Endothelial cell (in vitro differentiated cells): ENCODE measurements around the gene GPR22. TPM values are rescaled to one million over a fixed set of nuclear protein-coding genes. Genes with fewer than 3 reads are reported as not detected.

Source experiments
- DNase-seq: peaks from one replicate; pipeline ENCODE4 v3.0.0; 2021; ENCODE audit warnings: low spot score
- H3K27ac Mint-ChIP-seq: one replicate; pipeline ENCODE4 v1.8.0; 2021; ENCODE audit warnings: mixed read lengths, inconsistent platforms; ENCODE audit not compliant: unreplicated experiment
- H3K27me3 Mint-ChIP-seq: one replicate; pipeline ENCODE4 v1.8.0; 2021; ENCODE audit warnings: mild to moderate bottlenecking, moderate library complexity, mixed read lengths, inconsistent platforms; ENCODE audit not compliant: unreplicated experiment
- H3K36me3 Mint-ChIP-seq: one replicate; pipeline ENCODE4 v1.8.0; 2021; ENCODE audit warnings: mild to moderate bottlenecking, low read depth, mixed read lengths, inconsistent platforms; ENCODE audit not compliant: unreplicated experiment
- H3K4me1 Mint-ChIP-seq: one replicate; pipeline ENCODE4 v1.8.0; 2021; ENCODE audit warnings: mild to moderate bottlenecking, mixed read lengths, inconsistent platforms; ENCODE audit not compliant: unreplicated experiment
- H3K4me3 Mint-ChIP-seq: one replicate; pipeline ENCODE4 v1.8.0; 2021; ENCODE audit warnings: mild to moderate bottlenecking, mixed read lengths, inconsistent platforms; ENCODE audit not compliant: unreplicated experiment
- H3K9me3 Mint-ChIP-seq: one replicate; pipeline ENCODE4 v1.8.0; 2021; ENCODE audit warnings: mixed read lengths, inconsistent platforms; ENCODE audit not compliant: unreplicated experiment
- total RNA-seq: library from RNA; stranded (reverse); fragmentation: NEBNext Ultra II Directional; extraction: Animal tissue kit (Norgen Biotek cat#: 25700); gene quantifications from one replicate; pipeline ENCODE4 v1.2.1, GENCODE V29; 2021; ENCODE audit not compliant: unreplicated experiment
- TF ChIP-seq, protein P1 (sequence below): fragments of 200-600 bp; sonication (generic); IDR thresholded peaks from one replicate; pipeline ENCODE4 v1.5.0; 2021; ENCODE audit warnings: antibody characterized with exemption; ENCODE audit not compliant: unreplicated experiment

The GPR22 gene
- total RNA-seq, 1 donor from 2014 or later: not detected

DNA sequence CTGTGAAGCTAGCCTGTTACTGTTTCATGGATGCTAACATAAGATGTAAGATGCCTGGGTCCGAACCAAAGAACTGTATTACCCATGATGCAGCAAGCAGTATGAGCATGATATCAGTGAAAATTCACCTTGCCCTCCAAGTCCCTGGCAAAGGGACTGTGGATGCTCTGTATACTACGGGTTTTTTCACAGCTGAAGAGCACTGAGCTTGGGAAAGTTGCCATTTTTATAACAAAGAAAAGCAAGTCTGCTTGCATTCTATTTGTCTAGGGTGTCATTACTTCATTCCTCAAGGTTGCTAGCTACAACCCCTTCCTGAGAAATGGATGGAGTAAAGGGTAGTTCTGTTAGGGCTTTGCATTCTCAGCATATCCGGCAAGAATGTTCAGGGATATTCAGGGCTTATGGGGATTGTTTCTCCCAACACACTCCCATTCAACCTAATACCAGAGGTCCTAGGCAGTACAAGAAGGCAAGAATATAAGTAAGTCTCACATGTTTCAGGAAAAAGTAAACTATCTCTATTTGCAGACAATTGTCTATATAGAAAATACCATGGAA is 5.1 kb upstream of the GPR22 start:
- no peak for DNase-seq
- no peaks in the 10 kb centered on the region for H3K36me3 Mint-ChIP-seq
- TF ChIP-seq, protein P1, sequence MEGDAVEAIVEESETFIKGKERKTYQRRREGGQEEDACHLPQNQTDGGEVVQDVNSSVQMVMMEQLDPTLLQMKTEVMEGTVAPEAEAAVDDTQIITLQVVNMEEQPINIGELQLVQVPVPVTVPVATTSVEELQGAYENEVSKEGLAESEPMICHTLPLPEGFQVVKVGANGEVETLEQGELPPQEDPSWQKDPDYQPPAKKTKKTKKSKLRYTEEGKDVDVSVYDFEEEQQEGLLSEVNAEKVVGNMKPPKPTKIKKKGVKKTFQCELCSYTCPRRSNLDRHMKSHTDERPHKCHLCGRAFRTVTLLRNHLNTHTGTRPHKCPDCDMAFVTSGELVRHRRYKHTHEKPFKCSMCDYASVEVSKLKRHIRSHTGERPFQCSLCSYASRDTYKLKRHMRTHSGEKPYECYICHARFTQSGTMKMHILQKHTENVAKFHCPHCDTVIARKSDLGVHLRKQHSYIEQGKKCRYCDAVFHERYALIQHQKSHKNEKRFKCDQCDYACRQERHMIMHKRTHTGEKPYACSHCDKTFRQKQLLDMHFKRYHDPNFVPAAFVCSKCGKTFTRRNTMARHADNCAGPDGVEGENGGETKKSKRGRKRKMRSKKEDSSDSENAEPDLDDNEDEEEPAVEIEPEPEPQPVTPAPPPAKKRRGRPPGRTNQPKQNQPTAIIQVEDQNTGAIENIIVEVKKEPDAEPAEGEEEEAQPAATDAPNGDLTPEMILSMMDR: no peak

GRCh38 chr7:107467972-107468371 is 1.9 kb upstream of the GPR22 start:
- DNase-seq: no peak
- Mint-ChIP-seq H3K4me1 (no peaks in the 10 kb centered on the region), H3K4me3 (no peak overlapping the region), H3K27me3 (no peaks in the 10 kb centered on the region), H3K9me3 (no peaks in the 10 kb centered on the region), H3K27ac (no peak overlapping the region), H3K36me3 (no peaks in the 10 kb centered on the region)
- TF ChIP-seq, protein P1: no peak

More for the DNA sequence above, 5.1 kb upstream of the GPR22 start:
- no peak overlapping the region for H3K27ac Mint-ChIP-seq
- no peak overlapping the region for H3K4me3 Mint-ChIP-seq
- H3K4me1 Mint-ChIP-seq: no peaks in the 10 kb centered on the region
- no peaks in the 10 kb centered on the region for H3K9me3 Mint-ChIP-seq
- H3K27me3 Mint-ChIP-seq: no peaks in the 10 kb centered on the region

DNA sequence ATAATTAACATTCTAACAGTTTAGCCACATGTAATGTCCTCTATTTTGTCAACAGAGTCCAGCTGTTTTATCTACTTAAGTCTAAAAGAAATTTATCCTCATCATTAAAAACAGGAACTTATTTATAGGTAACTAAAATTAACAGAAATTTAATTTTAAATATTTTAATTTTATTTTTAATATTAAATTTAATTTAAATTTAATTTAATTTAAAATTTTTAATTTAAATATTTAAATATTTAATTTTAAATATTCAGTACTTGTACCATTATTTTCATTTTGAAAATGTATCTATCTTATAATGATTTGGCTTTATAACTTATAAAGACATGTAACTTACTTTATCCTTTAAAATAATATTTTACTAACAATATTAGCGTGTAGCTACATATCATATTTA is 1.0 kb upstream of the GPR22 start:
- H3K27ac Mint-ChIP-seq: no peak overlapping the region
- H3K9me3 Mint-ChIP-seq: no peaks in the 10 kb centered on the region
- no peaks in the 10 kb centered on the region for H3K4me1 Mint-ChIP-seq
- no peaks in the 10 kb centered on the region for H3K36me3 Mint-ChIP-seq
- TF ChIP-seq, protein P1: no peak
- no peaks in the 10 kb centered on the region for H3K27me3 Mint-ChIP-seq
- H3K4me3 Mint-ChIP-seq: no peak overlapping the region
- DNase-seq: no peak

DNA sequence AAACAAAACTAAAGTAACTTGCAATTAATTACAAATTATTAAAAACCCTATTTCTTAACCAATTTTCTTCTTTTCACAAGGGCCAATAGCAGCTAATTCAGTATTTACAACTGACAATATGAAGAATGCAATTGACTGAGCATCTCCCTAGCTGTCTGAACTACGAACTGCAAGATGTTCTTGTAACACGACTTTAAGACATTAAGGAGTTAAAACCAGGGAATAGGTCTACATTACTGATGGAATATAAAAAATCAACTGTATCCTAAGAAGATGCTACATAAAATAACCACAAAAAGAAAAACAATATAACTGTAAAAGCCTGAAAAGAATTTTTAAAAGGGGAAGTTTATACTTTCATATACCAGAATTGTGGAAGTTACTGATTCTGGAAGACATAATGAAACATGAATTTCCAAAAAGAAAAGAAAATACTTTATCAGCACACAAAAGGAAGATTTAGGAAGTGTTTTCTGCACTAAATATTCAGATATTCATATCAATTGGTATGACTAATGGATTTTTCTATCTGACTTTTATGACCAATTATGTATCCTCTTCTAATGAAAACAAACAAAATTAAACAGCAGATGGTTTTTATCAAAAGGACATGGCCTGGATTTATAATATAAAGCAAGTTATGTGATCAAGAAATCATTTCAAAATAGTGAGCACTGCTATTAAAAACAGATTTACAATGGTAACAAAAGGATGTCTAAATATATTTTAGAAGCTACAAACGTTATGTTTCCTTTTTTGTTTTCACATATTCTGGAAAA is 1.6 kb downstream of the GPR22 start:
- no peak overlapping the region for H3K27ac Mint-ChIP-seq
- H3K4me1 Mint-ChIP-seq: no peaks in the 10 kb centered on the region
- H3K4me3 Mint-ChIP-seq: no peak overlapping the region
- no peaks in the 10 kb centered on the region for H3K36me3 Mint-ChIP-seq
- no peaks in the 10 kb centered on the region for H3K9me3 Mint-ChIP-seq
- TF ChIP-seq, protein P1: no peak
- no peaks in the 10 kb centered on the region for H3K27me3 Mint-ChIP-seq
- DNase-seq: no peak

- H3K4me1 Mint-ChIP-seq: no peaks in the 10 kb centered on the region
- no peak for DNase-seq
- H3K9me3 Mint-ChIP-seq: no peaks in the 10 kb centered on the region
- no peaks in the 10 kb centered on the region for H3K36me3 Mint-ChIP-seq
- no peak overlapping the region for H3K27ac Mint-ChIP-seq
- TF ChIP-seq, protein P1: no peak
- no peak overlapping the region for H3K4me3 Mint-ChIP-seq
- H3K27me3 Mint-ChIP-seq: no peaks in the 10 kb centered on the region
These were observed 2.3 kb downstream of the GPR22 start for GRCh38 chr7:107472116-107472515.
